Measurements from ENCODE around the gene TULP1.

GRCh38 chr6:35492258-35492973 is 20.3 kb downstream of the TULP1 start:
- TF ChIP-seq ZNF274 (IDR thresholded peaks at IDR 0.05; ENCODE audit: low read depth, low read length) (no peak), YY1 (IDR thresholded peaks at IDR 0.05; ENCODE audit: insufficient read depth, insufficient read length) (no peak)
